ENCODE measurements around the gene APOL5.
"Not testable (repeated sequence)": the region's sequence is repeated elsewhere in the genome, so short reads cannot be mapped to it uniquely, and the experiment has no call there.

APOL5 gene

DNA sequence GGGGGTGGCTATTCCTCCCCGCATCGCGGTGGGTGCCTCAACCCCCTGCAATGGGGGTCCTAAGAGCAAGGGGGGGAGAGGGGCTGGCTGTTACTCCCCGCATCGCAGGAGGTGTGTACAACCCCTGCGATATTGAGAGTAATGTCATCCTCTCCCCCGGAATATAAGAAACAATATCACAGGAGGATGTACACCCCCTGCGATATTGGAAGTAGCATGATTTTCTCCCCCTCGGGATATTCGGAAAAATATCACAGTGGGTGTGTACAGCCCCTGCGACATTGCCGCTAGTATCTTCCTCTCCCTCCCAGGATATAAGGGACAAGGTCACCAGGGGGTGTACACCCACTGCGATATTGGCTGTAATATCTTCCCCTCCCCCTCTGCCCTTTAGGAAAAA is 22.5 kb upstream of the APOL5 start:
- ATAC-seq (no peak), DNase-seq (ENCODE audit: low spot score in 2 of 2) (peak in 1 of 2 donors; percentile 66)
- no peak overlapping the region for H3K27ac Mint-ChIP-seq
- no peak overlapping the region for H3K4me3 Mint-ChIP-seq
- H3K4me1 Mint-ChIP-seq = no peaks in the 10 kb centered on the region
- H3K9me3 Mint-ChIP-seq = no peaks in the 10 kb centered on the region
- H3K36me3 Mint-ChIP-seq = no peaks in the 10 kb centered on the region

DNA sequence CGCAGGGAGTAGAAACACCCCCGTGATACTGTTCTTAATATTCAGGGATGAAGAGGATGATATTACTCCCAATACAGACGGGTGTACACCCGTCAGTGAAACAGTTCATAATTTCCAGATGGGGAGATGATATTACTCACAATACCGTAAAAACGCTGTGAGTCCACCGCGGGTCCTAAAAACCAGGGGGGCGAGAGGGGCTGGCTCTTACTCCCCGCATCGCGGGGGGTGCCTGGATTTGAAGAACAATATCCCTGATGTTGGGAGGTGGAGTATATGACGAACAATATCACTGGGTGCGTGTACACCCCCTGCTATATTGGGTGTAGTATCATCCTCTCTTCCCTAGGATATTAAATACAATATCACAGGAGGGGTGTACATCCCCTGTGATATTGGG is 20.5 kb upstream of the APOL5 start:
- Mint-ChIP-seq H3K9me3 (no peaks in the 10 kb centered on the region), H3K4me1 (no peaks in the 10 kb centered on the region)

DNA sequence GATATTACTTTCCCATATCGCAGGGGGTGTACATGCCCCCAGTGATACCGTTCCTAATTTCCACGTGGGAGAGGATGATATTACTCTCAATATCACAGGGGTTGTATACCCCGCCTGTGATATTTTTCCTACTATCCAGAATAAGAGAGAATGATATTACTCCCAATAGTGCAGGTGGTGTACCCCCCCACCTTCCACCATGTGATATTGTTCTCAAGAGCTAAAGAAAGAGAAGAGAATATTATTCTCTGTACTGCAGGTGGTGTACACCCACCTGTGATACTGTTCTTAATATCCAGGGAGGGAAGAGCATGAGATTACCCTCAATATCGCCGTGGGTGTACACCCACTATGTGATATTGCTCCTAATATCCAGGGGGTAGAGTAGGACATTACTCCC is 17.8 kb upstream of the APOL5 start:
- H3K36me3 Mint-ChIP-seq; H3K27ac Mint-ChIP-seq; H3K4me3 Mint-ChIP-seq; H3K9me3 Mint-ChIP-seq; DNase-seq (ENCODE audit: low spot score in 2 of 2); H3K4me1 Mint-ChIP-seq: not testable (repeated sequence)
- peak; percentile 34 for ATAC-seq

More for the DNA sequence above, 20.5 kb upstream of the APOL5 start:
- ATAC-seq (peak; percentile 63), DNase-seq (ENCODE audit: low spot score in 2 of 2) (peak in 1 of 2 donors; percentile 76)
- Mint-ChIP-seq H3K27ac (no peak overlapping the region), H3K4me3 (no peak overlapping the region), H3K36me3 (no peaks in the 10 kb centered on the region)

DNA sequence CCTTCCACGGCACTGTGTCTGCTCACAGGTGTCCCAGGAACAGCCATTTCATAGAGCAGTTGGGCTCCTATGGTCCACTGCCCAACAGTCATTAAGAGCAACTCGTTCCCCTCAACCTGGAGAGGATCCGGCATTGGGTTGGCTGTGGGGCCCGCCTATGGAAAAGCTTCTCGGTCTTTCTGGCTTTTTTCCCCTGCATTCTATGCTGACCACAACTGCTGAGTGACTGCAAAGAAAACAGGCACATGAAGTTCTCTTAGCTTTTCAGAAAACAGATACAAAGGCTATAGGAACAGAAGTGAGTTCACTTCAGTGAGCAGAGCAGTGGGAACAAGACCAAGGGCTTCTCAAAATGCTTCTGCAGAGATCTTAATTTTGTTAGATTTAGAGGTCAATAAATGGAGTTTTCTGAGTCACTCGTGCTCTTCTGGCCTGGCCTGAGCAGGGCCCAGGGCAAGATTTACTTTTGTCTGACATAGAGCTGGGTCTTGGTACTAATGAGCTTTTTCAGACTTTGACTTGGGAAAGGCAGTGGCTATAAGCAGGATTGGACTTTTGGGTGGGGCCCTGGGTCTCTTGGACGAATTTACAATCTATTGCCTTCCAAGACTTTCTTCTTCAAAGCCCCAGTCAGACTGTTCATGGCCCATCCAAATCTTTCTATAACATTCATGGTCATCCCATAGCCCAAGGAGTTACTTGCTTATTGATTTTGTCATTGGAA is 13.6 kb upstream of the APOL5 start:
- Mint-ChIP-seq H3K4me3 (no peak overlapping the region), H3K36me3 (no peaks in the 10 kb centered on the region), H3K9me3 (no peaks in the 10 kb centered on the region), H3K27ac (no peak overlapping the region), H3K4me1 (no peaks in the 10 kb centered on the region)
- no peak for ATAC-seq
- no peak for DNase-seq (ENCODE audit: low spot score in 2 of 2)

DNA sequence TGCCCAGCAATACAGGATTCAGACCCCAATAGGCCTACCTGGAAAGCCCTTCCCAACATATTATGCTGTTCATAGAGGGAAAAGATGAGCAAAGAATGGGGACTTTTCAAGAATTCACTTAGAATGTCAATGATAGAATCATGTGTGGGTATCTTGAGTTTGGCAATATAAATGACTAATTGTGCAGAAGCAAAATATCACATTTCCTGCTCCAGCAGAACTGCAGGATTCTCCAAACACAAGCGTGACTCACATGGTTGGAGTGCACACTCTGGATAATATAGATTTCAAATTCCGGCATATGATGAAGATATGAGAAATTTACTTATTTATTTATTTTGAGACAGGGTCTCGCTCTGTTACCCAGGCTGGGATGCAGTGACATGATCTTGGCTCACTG is 12.5 kb upstream of the APOL5 start:
- ATAC-seq = no peak
- H3K36me3 Mint-ChIP-seq = no peaks in the 10 kb centered on the region
- no peaks in the 10 kb centered on the region for H3K9me3 Mint-ChIP-seq
- DNase-seq (ENCODE audit: low spot score in 2 of 2) = no peak
- no peak overlapping the region for H3K4me3 Mint-ChIP-seq
- H3K4me1 Mint-ChIP-seq = no peaks in the 10 kb centered on the region
- no peak overlapping the region for H3K27ac Mint-ChIP-seq

DNA sequence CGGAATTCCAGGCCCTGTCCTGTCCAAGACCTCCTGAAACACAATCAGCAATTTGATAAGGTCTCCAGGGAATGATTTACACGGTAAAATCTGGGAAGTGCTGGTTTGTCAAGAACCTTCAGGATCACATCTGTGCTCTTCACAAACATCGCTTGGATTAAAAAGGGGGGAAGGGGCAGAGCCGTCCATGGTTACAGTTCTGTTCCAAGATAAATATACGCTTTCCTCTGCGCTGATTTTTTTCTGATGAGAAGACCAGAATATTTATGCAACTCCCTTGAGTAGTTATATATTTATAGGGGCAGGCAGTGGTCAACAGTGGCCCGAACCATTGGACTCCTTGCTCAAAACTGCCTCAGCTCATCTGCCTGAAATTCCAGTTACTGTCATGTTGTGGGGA is 9.2 kb upstream of the APOL5 start:
- ATAC-seq (no peak), DNase-seq (ENCODE audit: low spot score in 2 of 2) (no peak)
- H3K4me1 Mint-ChIP-seq = no peaks in the 10 kb centered on the region
- no peaks in the 10 kb centered on the region for H3K36me3 Mint-ChIP-seq
- peaks cover 5% of the 10 kb centered on the region for H3K9me3 Mint-ChIP-seq
- H3K27ac Mint-ChIP-seq = no peak overlapping the region
- H3K4me3 Mint-ChIP-seq = no peak overlapping the region

DNA sequence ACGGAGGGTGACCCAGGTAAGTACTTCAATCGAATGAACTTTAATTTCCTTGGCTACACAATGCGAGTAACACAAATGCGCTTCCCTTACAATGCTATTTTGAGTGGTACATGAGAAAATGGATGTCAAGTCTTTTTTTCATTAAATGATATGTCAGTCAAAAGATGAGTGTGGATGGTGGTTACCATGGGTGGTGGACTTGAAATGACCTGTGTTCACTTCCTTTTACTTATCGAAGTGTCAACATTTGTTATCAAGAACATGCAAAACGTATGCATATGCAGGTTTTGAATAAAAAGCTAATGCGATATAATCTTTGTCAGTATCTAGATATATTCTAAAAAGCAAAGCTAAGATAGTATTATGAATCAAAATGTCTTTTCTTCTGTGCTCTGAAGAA is 8.8 kb upstream of the APOL5 start:
- H3K27ac Mint-ChIP-seq = no peak overlapping the region
- H3K4me3 Mint-ChIP-seq = no peak overlapping the region
- H3K4me1 Mint-ChIP-seq = no peaks in the 10 kb centered on the region
- H3K36me3 Mint-ChIP-seq = no peaks in the 10 kb centered on the region
- no peak for ATAC-seq
- H3K9me3 Mint-ChIP-seq = peaks cover 5% of the 10 kb centered on the region
- DNase-seq (ENCODE audit: low spot score in 2 of 2) = no peak

DNA sequence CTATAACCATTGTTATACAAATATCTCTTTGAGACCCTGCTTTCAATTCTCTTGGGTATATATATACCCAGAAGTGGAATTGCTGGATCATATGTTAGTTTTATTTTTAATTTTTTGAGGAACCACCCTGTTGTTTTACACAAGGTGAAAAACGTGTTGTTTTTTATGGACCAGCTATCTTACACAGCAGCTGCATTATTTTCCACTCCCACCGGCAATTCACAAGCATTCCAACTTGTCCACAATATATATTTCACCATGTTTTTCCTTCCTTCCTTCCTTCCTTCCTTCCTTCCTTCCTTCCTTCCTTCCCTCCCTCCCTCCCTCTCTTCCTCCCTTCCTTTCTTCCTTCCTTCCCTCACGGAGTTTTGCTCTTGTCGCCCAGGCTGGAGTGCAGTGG is 6.3 kb upstream of the APOL5 start:
- peaks cover 5% of the 10 kb centered on the region for H3K9me3 Mint-ChIP-seq
- no peaks in the 10 kb centered on the region for H3K4me1 Mint-ChIP-seq
- H3K36me3 Mint-ChIP-seq = no peaks in the 10 kb centered on the region
- DNase-seq (ENCODE audit: low spot score in 2 of 2) (no peak), ATAC-seq (no peak)
- H3K4me3 Mint-ChIP-seq = no peak overlapping the region
- H3K27ac Mint-ChIP-seq = no peak overlapping the region

DNA sequence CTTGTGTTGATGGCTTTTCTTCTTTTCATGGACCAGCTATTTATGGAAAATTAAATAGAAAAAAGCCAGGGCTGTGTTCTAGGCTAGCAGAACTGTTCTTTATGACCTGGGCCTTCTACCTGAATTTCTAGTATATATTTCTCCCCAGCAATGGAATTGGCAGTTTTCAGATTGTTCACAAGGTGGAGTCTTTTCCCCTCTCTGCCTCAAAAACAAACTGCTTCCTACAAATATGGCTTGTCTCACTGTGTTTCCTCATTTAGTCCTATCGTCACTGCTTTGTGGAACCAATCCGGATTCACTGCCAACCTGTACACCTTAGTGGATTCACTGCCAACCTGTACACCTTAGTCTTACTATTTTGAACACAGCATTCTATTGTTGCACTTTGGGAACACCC is 5.0 kb upstream of the APOL5 start:
- no peak overlapping the region for H3K27ac Mint-ChIP-seq
- no peaks in the 10 kb centered on the region for H3K4me1 Mint-ChIP-seq
- H3K36me3 Mint-ChIP-seq = no peaks in the 10 kb centered on the region
- no peak for ATAC-seq
- no peak overlapping the region for H3K4me3 Mint-ChIP-seq
- H3K9me3 Mint-ChIP-seq = peaks cover 5% of the 10 kb centered on the region
- DNase-seq (ENCODE audit: low spot score in 2 of 2) = no peak

DNA sequence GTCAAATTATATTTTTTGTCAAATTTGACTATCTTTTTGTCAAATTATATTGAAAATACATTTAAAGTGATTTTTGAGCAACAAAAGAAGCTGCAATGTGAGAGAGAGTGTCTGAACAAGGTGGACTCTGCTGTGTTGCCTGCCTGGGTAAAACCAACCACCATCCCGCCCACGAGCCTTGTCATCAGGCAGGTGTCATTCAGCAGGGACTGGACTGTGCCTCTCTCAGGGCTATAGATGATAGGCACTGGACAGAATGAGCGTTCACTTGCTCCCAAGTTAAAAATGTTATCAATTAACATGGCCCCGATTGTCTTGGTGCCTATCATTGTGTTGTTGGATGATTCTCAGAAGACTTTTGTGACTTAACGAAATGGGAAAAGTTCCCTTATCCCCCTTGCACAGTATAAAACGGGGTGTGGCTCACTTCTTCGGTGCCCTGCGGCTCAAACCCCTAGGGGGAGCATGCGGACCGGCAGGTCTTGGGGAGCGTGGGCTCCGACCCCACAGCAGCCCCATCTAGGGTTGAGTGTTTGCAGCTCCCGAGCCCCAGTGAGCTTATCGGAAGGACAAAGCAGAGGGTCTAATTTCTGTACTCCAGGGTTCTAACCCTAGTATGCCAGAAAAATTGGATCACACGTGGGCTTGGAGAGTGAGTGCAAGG is 1.7 kb downstream of the APOL5 start:
- H3K36me3 Mint-ChIP-seq = no peaks in the 10 kb centered on the region
- H3K9me3 Mint-ChIP-seq = no peaks in the 10 kb centered on the region
- ATAC-seq (no peak), DNase-seq (ENCODE audit: low spot score in 2 of 2) (no peak)
- H3K4me3 Mint-ChIP-seq = no peak overlapping the region
- no peaks in the 10 kb centered on the region for H3K4me1 Mint-ChIP-seq
- H3K27ac Mint-ChIP-seq = no peak overlapping the region

DNA sequence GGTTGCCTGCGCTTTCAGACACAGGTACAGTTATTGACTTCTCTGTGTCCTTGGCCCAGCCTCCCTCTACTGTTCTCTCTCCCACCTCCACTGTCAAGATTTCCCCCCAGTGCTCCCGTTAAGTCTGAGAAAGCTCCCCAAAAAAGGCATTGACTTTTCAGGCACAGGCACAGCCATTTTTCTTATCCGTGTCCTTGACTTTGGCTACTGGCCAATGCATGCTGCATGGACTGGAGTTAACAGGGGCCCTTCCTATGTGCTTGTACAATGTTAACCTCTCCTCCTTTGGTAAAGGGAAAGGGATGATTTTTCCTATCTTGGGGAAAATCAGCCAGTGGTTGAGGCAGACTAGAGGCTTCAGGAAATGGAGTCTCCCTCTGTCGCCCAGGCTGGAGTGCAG is 4.3 kb downstream of the APOL5 start:
- Mint-ChIP-seq H3K9me3 (no peaks in the 10 kb centered on the region), H3K27ac (no peak overlapping the region), H3K36me3 (no peaks in the 10 kb centered on the region), H3K4me1 (no peaks in the 10 kb centered on the region), H3K4me3 (no peak overlapping the region)
- ATAC-seq (no peak), DNase-seq (ENCODE audit: low spot score in 2 of 2) (no peak)

DNA sequence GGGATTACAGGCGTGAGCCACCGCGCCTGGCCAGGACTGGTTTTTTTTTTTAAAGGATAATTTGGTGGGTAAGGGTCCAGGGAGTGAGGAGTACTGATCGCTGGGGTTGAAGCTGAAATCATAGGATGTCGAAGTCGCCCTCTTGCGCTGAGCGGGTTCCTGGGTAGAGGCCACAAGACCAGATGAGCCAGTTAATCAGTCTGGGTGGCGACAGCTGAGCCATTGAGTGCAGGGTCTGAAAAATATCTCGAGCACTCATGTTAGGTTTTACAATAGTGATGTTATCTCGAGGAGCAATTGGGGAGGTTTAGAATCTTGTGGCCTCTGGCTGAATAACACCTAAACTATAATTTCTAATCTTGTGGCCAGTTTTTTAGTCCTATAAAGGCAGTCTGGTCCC is 7.8 kb downstream of the APOL5 start:
- H3K4me3 Mint-ChIP-seq = no peak overlapping the region
- DNase-seq (ENCODE audit: low spot score in 2 of 2) = no peak
- ATAC-seq = no peak
- no peaks in the 10 kb centered on the region for H3K36me3 Mint-ChIP-seq
- H3K4me1 Mint-ChIP-seq = no peaks in the 10 kb centered on the region
- no peak overlapping the region for H3K27ac Mint-ChIP-seq
- H3K9me3 Mint-ChIP-seq = no peaks in the 10 kb centered on the region

DNA sequence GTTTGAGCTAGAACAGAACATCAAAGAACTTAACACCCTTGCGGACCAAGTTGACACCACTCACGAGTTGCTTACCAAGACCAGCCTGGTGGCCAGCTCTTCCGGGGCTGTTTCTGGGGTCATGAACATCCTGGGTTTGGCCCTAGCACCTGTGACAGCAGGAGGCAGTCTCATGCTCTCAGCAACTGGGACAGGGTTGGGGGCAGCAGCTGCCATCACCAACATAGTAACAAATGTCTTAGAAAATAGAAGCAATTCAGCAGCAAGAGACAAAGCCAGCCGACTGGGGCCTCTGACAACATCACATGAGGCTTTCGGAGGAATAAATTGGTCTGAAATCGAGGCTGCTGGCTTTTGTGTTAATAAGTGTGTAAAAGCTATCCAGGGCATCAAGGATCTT is 8.7 kb downstream of the APOL5 start:
- no peak for DNase-seq (ENCODE audit: low spot score in 2 of 2)
- H3K27ac Mint-ChIP-seq = peak overlapping the region; percentile 45
- no peak for ATAC-seq
- H3K4me3 Mint-ChIP-seq = no peak overlapping the region
- H3K36me3 Mint-ChIP-seq = no peaks in the 10 kb centered on the region
- no peaks in the 10 kb centered on the region for H3K9me3 Mint-ChIP-seq
- no peaks in the 10 kb centered on the region for H3K4me1 Mint-ChIP-seq

DNA sequence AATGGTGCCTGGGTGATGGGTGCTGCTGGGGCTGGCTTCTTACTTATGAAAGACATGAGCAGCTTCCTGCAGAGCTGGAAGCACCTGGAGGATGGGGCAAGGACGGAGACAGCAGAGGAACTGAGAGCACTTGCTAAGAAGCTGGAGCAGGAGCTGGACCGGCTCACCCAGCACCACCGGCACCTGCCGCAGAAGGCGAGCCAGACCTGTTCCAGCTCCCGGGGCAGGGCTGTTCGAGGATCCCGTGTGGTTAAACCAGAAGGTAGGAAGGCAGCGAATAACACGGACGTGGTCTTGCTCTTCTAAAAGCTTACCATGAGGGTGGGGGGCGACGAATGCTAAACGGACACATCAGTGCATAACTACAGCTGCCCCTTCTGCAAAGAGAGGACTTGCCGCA is 9.3 kb downstream of the APOL5 start:
- Mint-ChIP-seq H3K4me3 (no peak overlapping the region), H3K9me3 (no peaks in the 10 kb centered on the region)

DNA sequence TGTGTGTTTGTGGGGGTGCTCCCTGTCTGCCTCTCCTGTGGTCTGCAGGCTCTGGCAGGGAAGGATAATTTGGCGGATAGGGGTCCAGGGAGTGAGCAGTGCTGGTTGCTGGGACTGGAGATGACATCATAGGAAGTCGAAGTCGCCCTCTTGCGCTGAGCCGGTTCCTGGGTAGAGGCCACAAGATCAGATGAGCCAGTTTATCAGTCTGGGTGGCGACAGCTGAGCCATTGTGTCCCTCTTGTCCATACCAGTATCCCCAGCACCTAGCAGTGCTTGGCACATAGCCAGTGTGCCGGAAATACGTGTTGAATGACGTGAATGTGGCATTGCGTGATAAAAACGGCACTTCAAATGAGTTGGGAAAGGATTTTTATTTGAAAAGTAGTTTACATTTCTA is 9.8 kb downstream of the APOL5 start:
- no peak overlapping the region for H3K27ac Mint-ChIP-seq
- H3K36me3 Mint-ChIP-seq = no peaks in the 10 kb centered on the region
- ATAC-seq (no peak), DNase-seq (ENCODE audit: low spot score in 2 of 2) (no peak)
- no peaks in the 10 kb centered on the region for H3K9me3 Mint-ChIP-seq
- no peaks in the 10 kb centered on the region for H3K4me1 Mint-ChIP-seq
- no peak overlapping the region for H3K4me3 Mint-ChIP-seq

More for the DNA sequence above, 9.3 kb downstream of the APOL5 start:
- ATAC-seq (no peak), DNase-seq (ENCODE audit: low spot score in 2 of 2) (no peak)
- Mint-ChIP-seq H3K36me3 (no peaks in the 10 kb centered on the region), H3K27ac (no peak overlapping the region), H3K4me1 (no peaks in the 10 kb centered on the region)

DNA sequence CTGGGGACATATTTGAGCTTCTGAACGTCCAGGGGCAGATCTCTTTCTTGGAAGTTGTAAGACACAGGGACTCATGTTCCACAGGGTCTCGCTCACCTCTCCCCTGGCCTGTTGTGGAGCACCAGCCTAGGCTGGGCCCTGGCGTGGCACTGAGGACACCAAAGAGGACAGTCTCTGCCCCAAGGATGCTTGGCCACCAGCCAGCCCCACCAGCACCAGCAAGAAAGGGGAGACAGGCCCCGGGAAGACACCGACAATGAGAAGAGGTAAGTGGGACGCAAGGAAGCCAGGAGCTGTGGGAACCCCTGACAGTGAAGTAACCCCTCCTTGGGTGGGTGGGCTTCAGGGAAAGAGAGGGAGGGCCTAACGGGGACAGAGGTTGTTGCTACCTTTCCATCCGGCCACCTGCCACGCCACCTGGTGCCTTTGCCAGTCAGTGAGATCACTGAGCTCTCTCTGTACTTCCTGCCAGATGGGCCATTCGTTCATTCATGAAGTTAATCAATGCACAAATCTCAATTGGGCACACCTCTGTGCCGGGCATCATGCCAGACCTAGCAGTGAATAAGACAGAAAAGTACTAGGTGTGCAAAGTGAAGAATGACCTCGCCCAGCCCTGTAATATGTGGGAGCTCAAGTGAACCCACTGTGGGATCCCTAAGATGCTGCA is 11.1 kb downstream of the APOL5 start:
- no peak overlapping the region for H3K27ac Mint-ChIP-seq
- DNase-seq (ENCODE audit: low spot score in 2 of 2) (no peak), ATAC-seq (no peak)
- no peaks in the 10 kb centered on the region for H3K4me1 Mint-ChIP-seq
- no peaks in the 10 kb centered on the region for H3K36me3 Mint-ChIP-seq
- no peak overlapping the region for H3K4me3 Mint-ChIP-seq
- no peaks in the 10 kb centered on the region for H3K9me3 Mint-ChIP-seq

Measured in stimulated activated effector memory CD8-positive, alpha-beta T cell treated with anti-CD3 and anti-CD28 coated beads, Interleukin-12 subunit alpha, Interleukin-12 subunit beta, amount 100 ng/mL, for 72 hours (primary cell).